GM19395 (cell line): ENCODE measurements around the gene SKIDA1.

Experiments used
- ATAC-seq: cut with Tn5 transposase; IDR thresholded peaks from one replicate; pipeline ENCODE4 v1.9.1; 2021; ENCODE audit warnings: mild to moderate bottlenecking, moderate library complexity; ENCODE audit not compliant: unreplicated experiment

SKIDA1 gene

GRCh38 chr10:21529032-21529910, 3.8 kb upstream of the SKIDA1 start:
- ATAC-seq = no peak

DNA sequence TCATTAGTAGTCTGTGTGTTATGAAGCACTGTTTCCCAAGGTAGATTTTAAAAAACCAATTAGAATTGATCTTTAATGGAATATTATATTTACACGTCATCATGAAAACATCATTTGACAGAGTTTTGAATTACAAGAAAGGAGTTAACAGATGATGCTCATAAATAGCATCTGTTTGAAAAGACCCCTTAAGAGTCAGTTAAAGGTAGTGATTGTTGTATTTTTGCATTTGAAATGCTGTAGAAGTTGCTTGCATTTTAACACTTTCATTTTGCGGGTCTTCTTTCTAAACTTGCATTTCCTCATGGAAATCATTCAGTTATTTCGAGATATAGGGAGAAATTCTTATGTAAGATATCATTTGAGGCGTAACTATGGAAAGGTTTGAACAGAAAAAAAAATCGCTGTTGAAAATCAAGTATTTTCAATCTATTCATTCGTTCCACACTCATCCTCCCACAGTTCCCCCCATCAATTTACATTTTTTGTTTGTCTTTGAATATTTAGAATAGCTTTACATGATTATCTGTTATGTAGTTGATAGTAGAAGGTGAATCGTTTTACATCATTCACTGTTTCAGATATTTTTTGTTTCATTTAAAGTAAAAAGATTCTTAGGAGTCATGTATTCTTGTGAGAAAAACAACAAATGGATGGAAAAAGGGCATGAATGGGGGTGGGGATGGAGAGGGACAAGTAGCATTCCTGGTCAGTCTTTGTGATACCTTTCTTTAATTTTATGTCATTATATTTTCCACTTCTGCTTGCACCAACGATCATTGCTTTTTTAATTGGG, 3.0 kb upstream of the SKIDA1 start:
- ATAC-seq = no peak

DNA sequence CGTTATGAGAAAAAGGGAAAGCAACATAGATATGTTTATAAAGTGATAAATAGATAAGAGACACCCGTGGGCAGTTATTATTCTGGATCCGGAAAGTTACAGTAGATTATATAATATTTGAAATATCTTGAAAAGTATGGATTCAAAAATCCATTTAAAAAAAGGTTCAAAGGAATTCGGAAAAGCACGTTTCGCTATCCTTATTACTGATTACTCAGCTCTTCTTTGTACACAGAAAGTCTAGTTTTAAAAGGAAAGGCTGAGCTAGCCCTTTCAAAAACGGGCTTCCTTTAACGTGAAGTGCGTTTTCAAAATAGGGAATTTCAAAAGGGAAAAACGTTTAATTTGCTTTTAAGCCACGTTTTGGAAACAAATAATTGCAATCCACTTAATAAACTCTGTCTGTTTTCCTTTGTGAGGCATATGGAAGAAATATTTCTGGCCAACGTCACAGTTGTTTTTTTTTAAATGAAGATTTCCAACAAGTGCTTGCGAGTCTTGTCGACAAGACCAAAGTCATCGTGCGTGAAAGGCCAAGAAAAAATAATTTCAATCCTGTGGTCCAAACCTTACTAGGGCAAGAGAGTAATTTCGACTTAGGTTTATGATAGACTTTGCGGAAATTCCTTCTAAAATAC, 2.2 kb upstream of the SKIDA1 start:
- no peak for ATAC-seq

DNA sequence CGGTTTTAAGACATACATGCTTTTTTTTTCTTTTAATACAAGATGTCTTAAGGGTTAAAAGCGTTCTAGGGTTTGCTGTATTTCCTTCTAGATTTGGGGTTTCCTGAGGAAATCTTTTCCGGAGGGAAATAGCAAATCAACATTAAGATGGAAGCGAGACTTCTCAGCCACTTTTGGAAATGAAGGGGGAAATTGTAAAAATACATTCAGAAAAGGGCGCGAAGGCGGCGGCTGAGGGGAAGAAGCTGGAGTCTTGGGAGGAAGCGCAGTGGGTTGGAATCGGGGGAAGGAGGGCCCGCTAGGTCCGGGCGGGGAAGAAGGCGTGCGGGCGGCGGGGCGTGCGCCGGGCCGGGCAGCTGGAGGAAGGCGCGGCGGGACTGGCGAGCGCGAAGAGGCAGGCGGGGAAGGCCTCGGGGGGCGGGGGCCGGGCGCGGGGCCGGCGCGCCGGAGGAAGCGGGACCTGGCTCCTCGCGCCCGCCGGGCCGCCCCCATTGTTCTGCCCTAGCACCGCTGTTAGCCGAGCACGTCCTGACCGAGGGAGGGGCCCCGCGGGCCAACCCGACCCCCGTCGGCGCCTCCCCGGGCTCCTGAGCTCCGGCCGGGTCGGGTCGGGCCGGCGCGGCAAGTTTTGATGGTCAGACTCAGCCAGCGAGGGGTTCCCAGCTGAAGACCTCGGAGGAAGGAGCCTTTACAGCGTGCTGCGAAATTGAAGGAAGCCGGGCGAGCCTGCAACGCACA, 1.5 kb upstream of the SKIDA1 start:
- no peak for ATAC-seq

DNA sequence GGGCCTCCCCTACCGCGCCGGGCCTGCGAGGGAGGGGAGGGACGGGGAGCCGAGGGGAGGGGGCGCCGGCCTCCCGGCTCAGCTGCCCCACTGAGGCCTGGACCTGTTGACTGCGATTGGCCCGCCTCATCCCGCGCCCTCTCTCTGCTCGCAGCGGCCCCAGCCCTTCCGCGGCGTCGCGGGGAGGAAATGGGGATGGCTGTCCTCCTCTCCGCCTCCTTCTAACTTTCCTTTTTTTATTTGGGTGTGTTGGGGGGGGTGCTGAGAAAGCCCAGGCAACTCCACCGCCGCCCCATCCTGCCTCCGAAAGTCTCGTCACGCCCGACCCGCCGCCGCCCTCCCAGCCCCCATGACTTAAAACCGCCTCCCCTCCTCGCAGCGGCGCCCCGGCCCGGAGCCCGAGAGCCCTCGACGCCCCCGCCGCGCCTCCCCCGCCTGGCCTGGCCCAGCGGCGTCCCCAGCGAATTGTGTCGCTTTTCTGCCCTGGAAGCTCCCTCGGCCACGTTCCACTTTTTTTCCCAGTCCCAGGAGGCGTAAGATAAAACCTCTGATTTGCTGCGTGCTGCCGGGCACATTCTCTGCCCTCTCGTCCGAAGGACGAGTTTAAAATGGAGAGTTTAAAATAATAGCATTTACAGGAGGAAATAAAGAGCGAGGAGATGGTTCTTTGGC, 842 bp upstream of the SKIDA1 start:
- peak; percentile 43 for ATAC-seq

DNA sequence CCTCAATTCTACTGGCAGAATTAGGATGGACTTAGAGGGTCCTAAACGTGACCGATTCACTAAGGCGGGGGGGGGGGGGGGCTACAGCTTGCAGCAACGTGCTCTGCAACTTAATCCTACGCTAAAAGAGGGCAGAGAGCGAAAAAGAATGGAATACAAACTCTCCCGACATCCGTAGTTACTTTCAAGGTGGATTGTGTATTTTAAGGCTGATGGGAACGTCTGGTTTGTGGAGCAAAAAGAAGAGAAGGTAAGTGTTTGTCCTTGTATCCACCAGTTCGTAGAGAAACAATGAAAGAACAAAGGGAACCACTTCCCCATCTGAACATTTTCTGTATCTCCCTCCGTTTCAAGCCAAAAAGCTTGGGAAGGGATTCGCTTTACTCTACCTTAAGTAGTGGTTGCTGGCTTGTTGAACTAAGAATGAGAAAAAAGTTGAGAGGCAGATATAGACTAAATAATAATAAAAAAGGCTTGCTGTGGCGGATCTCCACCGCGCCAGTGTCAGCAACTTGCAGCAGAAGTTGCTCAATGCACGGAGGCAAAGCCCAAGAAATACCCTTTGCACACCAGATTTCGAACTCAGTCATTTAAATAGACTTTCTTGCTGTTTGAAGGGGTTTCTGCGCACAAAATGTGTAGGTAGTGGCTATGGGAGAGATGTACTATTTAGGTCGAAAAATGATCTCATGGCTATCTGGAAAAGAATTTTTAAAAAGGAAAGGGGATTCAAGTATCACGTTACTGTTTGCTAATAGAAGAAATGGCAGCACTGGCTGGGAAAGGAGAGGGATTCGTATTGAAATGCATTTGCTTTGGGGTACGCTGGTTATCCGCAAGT, 736 bp downstream of the SKIDA1 start:
- no peak for ATAC-seq

- no peak for ATAC-seq
Observed at GRCh38 chr10:21524131-21524525, 1.4 kb downstream of the SKIDA1 start.

DNA sequence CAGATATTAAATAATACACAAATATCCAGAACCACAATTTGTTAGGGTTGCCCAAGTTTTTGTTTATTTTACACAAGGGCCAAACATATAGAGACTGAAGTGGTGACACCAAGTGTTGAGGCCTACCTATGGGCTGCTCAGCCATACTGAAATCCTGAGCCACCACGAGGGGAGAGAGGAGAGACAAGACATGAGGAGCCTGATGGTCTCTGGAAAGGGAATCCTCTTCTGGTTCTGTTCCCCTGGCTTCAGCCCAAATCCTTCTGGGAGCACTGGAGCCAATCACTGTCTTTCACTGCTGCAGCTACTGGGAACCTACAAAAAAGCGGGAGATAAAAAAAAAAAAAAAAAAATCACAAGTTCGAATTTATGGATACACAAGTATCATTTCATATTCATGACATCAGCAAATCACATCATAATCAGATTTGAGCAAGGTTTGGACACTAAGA, 1.9 kb downstream of the SKIDA1 start:
- no peak for ATAC-seq

- ATAC-seq = no peak
Observed at GRCh38 chr10:21522631-21523406, 2.7 kb downstream of the SKIDA1 start.

DNA sequence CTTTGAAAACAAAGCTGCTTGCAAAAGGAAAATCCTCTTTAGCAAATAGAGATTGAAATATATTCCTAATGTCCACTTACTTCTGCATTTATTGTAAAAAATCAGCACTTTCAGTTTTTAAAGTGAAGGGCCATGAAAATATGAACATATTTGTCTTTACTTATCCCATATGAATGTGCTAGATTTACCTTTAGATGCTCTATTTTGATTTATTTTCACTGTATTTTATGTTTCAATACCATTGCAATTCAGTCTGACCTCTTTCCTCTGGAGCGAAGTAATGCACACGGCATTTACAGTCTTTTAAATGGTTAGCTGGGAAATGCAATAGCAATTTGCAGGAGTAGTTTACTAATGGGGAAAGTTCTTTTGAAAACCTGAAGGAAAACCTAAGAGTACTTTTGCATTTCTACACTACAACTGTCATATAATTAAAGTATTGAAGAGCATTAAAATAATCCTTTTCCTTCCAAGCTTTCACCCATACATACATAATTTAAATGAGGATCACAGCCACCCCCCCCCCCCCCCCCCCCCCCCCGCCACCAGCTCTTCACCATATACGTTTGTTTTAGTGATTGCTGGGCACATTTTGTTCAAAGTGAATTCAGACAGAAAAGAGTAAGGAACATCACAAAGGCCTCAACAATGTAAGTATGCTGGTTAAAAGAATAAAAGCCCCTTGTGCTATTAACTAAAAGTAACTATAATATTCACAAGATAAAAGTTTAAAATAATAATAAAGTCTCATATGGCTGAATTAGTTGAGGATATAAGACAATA, 3.5 kb downstream of the SKIDA1 start:
- ATAC-seq = no peak

DNA sequence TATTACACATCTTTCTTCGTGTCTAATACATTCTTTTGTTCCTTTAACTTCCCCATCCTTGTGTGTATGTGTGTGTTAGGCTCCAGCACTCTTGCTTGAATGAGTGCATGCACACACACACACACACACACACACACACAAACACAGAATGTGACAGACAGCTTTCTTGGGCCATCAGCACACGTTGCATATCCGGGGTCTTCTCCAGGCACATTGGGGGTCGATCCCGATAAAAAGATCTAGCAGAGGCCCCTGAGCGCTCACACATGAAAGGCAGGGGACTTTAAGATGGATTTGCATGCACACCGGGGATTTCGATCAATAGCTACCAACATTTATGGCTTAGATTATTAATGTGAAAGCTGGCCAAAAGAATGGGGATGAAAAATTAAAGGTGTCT, 4.5 kb downstream of the SKIDA1 start:
- ATAC-seq = no peak

GRCh38 chr10:21520509-21520908, 5.0 kb downstream of the SKIDA1 start:
- ATAC-seq = no peak

GRCh38 chr10:21519941-21520436, 5.5 kb downstream of the SKIDA1 start:
- ATAC-seq = peak; percentile 51

DNA sequence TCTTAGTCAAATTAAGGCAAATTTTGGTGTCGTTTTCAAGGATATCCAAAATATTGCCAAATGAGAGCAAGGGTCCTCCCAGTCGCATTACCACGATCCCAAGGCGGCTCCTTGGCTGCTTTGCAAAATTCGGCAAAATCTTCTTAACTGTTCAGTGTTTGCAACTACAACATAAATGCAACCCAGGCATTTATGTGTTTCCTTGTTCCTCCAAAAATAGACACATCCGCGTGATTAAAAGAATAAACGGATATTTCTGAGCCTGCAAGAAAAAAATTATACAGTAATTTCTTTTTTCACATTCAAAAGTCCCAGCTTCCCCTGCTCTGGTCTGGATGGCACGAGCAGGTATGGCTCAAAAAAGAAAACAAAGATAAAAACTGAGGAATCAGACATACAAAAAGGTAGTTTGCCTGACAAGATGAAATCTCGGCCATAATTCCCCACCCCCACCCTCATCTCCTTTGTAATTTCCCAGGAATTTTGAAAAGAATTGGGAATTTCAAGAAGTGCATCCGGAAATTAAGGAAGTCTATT, 6.0 kb downstream of the SKIDA1 start:
- ATAC-seq = no peak

DNA sequence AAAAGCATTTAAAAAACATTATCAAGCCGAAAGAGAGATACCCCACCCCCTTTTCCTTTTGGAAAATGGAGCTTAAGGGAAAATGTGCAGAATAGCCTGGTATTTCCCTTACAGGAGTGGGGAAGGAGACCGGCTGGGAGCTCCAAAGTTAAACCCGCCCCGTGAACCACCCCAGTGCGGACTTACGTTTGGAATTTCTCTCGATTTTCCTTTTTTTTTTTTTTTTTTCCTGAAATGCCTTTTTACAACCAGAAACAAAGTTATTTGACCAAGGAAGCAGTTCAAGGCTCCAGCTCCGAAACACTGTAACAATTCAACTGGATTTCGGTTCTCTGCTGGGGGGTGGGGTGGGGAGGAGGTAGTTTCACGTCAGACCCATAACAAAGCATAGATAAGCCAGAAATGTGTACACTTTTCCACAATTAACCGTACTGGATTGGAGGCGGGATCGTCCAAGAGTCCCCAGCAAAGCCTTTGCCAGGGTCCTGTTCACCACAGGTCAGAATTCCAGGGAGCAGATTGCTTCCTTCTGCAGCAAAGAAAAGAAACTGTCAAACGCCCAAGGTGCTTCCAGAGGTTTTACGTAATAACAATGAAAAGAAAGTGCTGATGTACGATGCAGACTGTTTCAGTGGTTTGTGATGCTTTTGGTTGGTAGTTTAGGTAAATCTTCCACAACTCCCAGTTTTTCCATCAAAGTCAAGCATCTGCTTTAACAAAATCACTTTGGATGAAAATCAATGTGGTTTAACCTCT, 6.7 kb downstream of the SKIDA1 start:
- no peak for ATAC-seq

- ATAC-seq = no peak
Observed at GRCh38 chr10:21518149-21518640, 7.3 kb downstream of the SKIDA1 start.
